MCF 10A (cell line): ENCODE results near the gene ESAM. TPM values are rescaled to one million over a fixed set of nuclear protein-coding genes. Genes with fewer than 3 reads are reported as not detected.
A peak's percentile ranks its signal among the peaks of the same experiment; 100 is the strongest.

Source experiments
- BruUV-seq: library from RNA; stranded (reverse); fragments of 400-500 nt; replicated peaks from 2 replicates; lab custom pipeline; 2021; lab: Mats Ljungman, UMichigan
- CTCF ChIA-PET: fragments of 300-600 bp; sonication (Branson Sonifier 250); formaldehyde crosslinking; extraction: SDS; loops from one replicate; lab custom pipeline; 2021; ENCODE audit warnings: antibody characterized with exemption, inconsistent platforms; lab: Yijun Ruan, JAX
- POLR2A ChIA-PET: fragments of 300-600, 350-650 bp; sonication (Branson Sonifier 250); formaldehyde crosslinking; extraction: SDS; loops from one replicate; lab custom pipeline; 2020; ENCODE audit warnings: antibody characterized with exemption, inconsistent platforms; lab: Yijun Ruan, JAX
- DNase-seq: peaks from one replicate; pipeline ENCODE4 v3.0.0-alpha.2; 2018; ENCODE audit not compliant: unreplicated experiment
- H3K27ac Mint-ChIP-seq: one replicate; pipeline ENCODE4 v1.8.0; 2022; ENCODE audit warnings: mild to moderate bottlenecking, low read depth, mixed read lengths; ENCODE audit not compliant: unreplicated experiment
- H3K27me3 Mint-ChIP-seq: one replicate; pipeline ENCODE4 v1.8.0; 2022; ENCODE audit warnings: mixed read lengths; ENCODE audit not compliant: insufficient read depth, unreplicated experiment
- H3K36me3 Mint-ChIP-seq: one replicate; pipeline ENCODE4 v1.8.0; 2022; ENCODE audit warnings: mild to moderate bottlenecking, moderate library complexity, mixed read lengths; ENCODE audit not compliant: insufficient read depth, unreplicated experiment
- H3K4me1 Mint-ChIP-seq: one replicate; pipeline ENCODE4 v1.8.0; 2022; ENCODE audit warnings: mixed read lengths; ENCODE audit not compliant: insufficient read depth, unreplicated experiment
- H3K4me3 Mint-ChIP-seq: one replicate; pipeline ENCODE4 v1.8.0; 2022; ENCODE audit warnings: mild to moderate bottlenecking, moderate library complexity, mixed read lengths; ENCODE audit not compliant: unreplicated experiment
- H3K9me3 Mint-ChIP-seq: one replicate; pipeline ENCODE4 v1.8.0; 2022; ENCODE audit warnings: mixed read lengths; ENCODE audit not compliant: unreplicated experiment
- intact Hi-C: fragments of 100-400 bp; cut with micrococcal nuclease; formaldehyde crosslinking; loops from 2 replicates; pipeline ENCODE4 v1.14.1; 2022
- total RNA-seq: library from RNA; stranded (reverse); gene quantifications from 2 replicates; pipeline ENCODE4 v1.2.3, GENCODE V29; 2022
- TF ChIP-seq, protein P1 (sequence below): fragments of 200-600 bp; IDR thresholded peaks from one replicate; pipeline ENCODE4 v1.8.0; 2022; ENCODE audit warnings: antibody characterized with exemption, mild to moderate bottlenecking; ENCODE audit not compliant: unreplicated experiment

Gene ESAM
- total RNA-seq, 1 experiment from 2014 or later = 0.19 TPM

DNA sequence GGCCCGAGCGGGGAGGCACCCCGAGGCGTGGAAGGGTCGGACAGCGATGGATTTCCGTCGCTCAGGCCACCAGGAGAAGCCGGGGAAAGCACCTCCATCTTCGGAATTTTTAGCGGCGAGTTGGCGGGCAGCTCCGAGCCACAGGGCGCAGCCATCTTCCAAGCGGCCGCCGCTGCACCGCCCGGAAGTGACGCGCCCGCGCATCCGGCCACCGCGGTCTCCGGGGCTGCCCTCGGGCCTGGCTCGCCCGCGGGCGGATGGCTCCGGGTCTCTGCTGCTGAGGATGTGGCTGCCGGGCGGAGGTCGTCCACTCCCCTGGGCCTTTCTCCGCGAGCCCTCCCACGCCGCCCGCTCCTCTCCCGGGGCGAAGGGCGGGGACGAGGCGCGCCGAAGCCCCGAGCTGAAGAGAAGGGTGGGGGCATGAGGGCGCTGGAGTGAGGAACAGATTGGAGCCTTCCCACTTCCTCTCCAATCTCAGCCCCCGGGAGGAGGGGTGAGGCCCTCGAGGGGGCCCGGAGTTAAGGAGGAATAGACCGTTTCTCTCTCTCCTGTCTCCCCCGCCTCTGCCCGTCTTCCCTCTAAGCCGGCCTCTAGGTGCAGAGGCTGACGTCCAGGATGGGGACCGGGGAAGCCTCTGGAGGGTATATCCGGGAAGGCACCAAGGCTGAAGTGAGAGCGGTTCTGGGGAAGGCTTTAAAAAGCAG is 38.3 kb upstream of the ESAM start, which contains the start of gene MSANTD2:
Gene MSANTD2 (minus strand): TSS at position 181 of the 704 bp plus-strand sequence. CDS start 26 bp downstream, at position 155.
- Mint-ChIP-seq H3K4me1 (peaks cover 11% of the 10 kb centered on the region), H3K27ac (peak within 1 kb of the TSS; percentile 84), H3K9me3 (no peaks in the 10 kb centered on the region), H3K36me3 (no peaks in the 10 kb centered on the region), H3K4me3 (peak within 1 kb of the TSS; percentile 83), H3K27me3 (no peaks in the 10 kb centered on the region)
- intact Hi-C loops = loop anchor here (1.0 kb wide), 1 partner anchor 37 kb away; no protein-coding TSS in a partner anchor
- ChIA-PET POLR2A (interaction anchor here (0.6 to 4.9 kb wide), 29 partner anchors 9 to 1222 kb away, joined by 3 to 19 read pairs (median 3); partner anchors contain the start of genes CCDC15, ESAM, SIAE and SLC37A2), CTCF (interaction anchor here (0.8 to 16.8 kb wide), 8 partner anchors 11 to 398 kb away, joined by 3 to 201 read pairs (median 4); partner anchors contain the start of gene ESAM)
- DNase-seq = peak; percentile 60
- BruUV-seq = no TSS peak
- TF ChIP-seq, protein P1, sequence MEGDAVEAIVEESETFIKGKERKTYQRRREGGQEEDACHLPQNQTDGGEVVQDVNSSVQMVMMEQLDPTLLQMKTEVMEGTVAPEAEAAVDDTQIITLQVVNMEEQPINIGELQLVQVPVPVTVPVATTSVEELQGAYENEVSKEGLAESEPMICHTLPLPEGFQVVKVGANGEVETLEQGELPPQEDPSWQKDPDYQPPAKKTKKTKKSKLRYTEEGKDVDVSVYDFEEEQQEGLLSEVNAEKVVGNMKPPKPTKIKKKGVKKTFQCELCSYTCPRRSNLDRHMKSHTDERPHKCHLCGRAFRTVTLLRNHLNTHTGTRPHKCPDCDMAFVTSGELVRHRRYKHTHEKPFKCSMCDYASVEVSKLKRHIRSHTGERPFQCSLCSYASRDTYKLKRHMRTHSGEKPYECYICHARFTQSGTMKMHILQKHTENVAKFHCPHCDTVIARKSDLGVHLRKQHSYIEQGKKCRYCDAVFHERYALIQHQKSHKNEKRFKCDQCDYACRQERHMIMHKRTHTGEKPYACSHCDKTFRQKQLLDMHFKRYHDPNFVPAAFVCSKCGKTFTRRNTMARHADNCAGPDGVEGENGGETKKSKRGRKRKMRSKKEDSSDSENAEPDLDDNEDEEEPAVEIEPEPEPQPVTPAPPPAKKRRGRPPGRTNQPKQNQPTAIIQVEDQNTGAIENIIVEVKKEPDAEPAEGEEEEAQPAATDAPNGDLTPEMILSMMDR = no peak

DNA sequence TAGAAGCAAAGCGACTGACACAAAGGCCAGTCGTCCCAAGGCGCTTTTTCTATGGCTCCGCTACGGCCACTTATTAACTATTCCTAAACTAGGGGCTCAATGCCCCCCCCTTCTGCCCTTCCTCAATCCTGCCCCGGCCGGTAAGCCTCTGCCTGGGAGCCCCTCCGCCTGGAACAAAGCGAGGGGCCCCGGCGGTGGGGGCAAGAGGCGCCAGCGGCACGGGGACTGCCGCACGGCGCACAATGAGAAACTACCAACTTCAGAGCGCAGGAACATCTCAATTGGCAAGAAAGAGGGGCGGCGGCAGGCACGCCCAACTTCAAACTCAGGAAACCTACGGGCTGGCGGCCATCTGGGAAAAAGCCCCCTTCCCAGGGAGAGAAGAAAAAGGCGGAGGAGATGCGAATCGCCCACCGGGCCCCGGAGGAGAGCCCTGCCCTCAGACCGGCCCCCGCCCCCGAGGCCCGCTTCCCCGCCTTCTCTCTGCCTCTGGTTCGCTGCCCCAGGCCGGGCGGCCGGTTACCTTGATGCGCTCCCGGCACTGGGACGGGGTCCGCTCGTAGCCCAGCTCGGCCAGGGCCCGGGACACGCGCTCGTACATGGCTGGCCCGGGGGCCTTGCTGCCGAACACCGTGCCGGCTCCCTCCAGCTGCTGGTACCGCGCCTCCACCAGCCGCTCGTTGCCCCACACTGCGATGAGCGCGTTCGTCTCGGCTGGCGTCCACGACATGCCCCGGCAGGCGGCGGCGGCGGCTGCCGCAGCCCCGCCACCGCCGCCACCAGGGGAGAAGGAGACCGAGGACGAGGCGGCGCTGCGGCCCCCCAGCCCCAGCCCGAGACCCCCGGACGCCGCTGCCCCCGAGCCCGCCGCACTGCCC is 37.5 kb upstream of the ESAM start:
- Mint-ChIP-seq H3K4me3 (peak overlapping the region; percentile 83), H3K27ac (peak overlapping the region; percentile 80), H3K4me1 (peaks cover 11% of the 10 kb centered on the region), H3K9me3 (no peaks in the 10 kb centered on the region), H3K36me3 (no peaks in the 10 kb centered on the region), H3K27me3 (no peaks in the 10 kb centered on the region)
- TF ChIP-seq, protein P1 = no peak
- intact Hi-C loops = loop anchor here (1.0 to 10.0 kb wide), 2 partner anchors 38 to 55 kb away; no protein-coding TSS in a partner anchor
- DNase-seq = peak; percentile 36
- BruUV-seq = no TSS peak
- ChIA-PET CTCF (interaction anchor here (0.7 to 16.8 kb wide), 15 partner anchors 12 to 397 kb away, joined by 3 to 201 read pairs (median 5); partner anchors contain the start of genes ESAM, SIAE, SPA17 and VSIG2), POLR2A (interaction anchor here (0.6 to 4.9 kb wide), 30 partner anchors 9 to 1221 kb away, joined by 3 to 19 read pairs (median 4); partner anchors contain the start of genes CCDC15, ESAM, NRGN and SIAE)

DNA sequence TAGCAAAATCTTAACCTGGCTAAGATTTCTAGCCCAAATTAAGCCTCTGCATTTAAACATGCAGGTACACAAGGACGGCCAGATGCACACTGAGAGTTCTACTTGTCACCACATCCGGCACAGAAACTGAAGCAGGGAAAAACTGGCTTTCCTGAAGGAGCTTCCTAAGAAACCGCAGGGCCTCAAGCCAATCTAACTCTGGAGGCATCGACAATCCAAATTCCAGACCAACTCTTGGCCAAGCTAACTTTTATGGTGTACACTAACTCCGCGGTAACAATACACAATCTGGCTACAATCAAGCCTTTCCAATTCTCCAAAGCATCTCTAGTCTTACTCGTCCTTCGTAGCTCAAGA is 36.9 kb upstream of the ESAM start:
- Mint-ChIP-seq H3K4me3 (peak overlapping the region; percentile 83), H3K36me3 (no peaks in the 10 kb centered on the region), H3K27ac (peak overlapping the region; percentile 80), H3K4me1 (peaks cover 11% of the 10 kb centered on the region), H3K9me3 (no peaks in the 10 kb centered on the region), H3K27me3 (no peaks in the 10 kb centered on the region)
- DNase-seq = peak; percentile 51
- ChIA-PET CTCF (interaction anchor here (0.7 to 16.8 kb wide), 17 partner anchors 12 to 397 kb away, joined by 3 to 201 read pairs (median 4); partner anchors contain the start of genes ESAM, SIAE, SPA17 and VSIG2), POLR2A (interaction anchor here (0.8 to 4.9 kb wide), 19 partner anchors 9 to 794 kb away, joined by 3 to 19 read pairs (median 4); partner anchors contain the start of genes CCDC15, NRGN, SIAE and SPA17)
- TF ChIP-seq, protein P1 = no peak
- BruUV-seq = no TSS peak
- intact Hi-C loops = loop anchor here (10.0 kb wide), 1 partner anchor 54 kb away; no protein-coding TSS in a partner anchor
